Stomach (tissue), 9 donors: ENCODE results near the gene TTC33. TPM values are rescaled to one million over a fixed set of nuclear protein-coding genes. Genes with fewer than 3 reads are reported as not detected.
A peak's percentile ranks its signal among the peaks of the same experiment; 100 is the strongest.

Experiments
- DNase-seq, 2 donors: peaks; one replicate each; pipeline versions ENCODE4 v3.0.0 to v3.0.0-alpha.2; 2013 to 2019
- H3K27ac ChIP-seq, 5 donors: fragments of 200-600 bp in 4 of 5; sonication (generic) in 4 of 5; one replicate each; pipeline ENCODE4 v1.5.1; 2013 to 2019; ENCODE audit warnings: mild to moderate bottlenecking in 1 of 5, moderate library complexity in 1 of 5
- H3K27me3 ChIP-seq, 3 donors: fragments of 200-600 bp; sonication (generic); one replicate each; pipeline ENCODE4 v1.5.1; 2017 to 2019; ENCODE audit warnings: mixed run types in 1 of 3
- H3K36me3 ChIP-seq, 4 donors: fragments of 200-600 bp; sonication (generic); 1 replicate in 3 of 4; 2 replicates in 1 of 4; pipeline ENCODE4 v1.5.1; 2016 to 2019
- H3K4me1 ChIP-seq, 4 donors: fragments of 200-600 bp; sonication (generic); one replicate each; pipeline ENCODE4 v1.5.1; 2016 to 2019
- H3K4me3 ChIP-seq, 4 donors: fragments of 200-600 bp; sonication (generic) in 3 of 4; one replicate each; pipeline ENCODE4 v1.5.1; 2016 to 2019; ENCODE audit warnings: mild to moderate bottlenecking in 1 of 4
- H3K9me3 ChIP-seq, 4 donors: fragments of 200-600 bp; sonication (generic); one replicate each; pipeline ENCODE4 v1.5.1; 2016 to 2019
- EP300 ChIP-seq: sonication (generic); formaldehyde crosslinking; IDR thresholded peaks from one replicate; pipeline ENCODE4 v1.6.1; 2017; ENCODE audit warnings: antibody characterized with exemption
- POLR2A ChIP-seq, 4 donors: fragments of 450-650 bp; IDR thresholded peaks; one replicate each; pipeline ENCODE4 v1.6.1; 2016; ENCODE audit warnings: antibody characterized with exemption in 4 of 4, control low read depth in 2 of 4, mild to moderate bottlenecking in 1 of 4, moderate library complexity in 1 of 4
- POLR2AphosphoS5 ChIP-seq, 3 donors: sonication (generic); formaldehyde crosslinking; IDR thresholded peaks; one replicate each; pipeline ENCODE4 v1.6.1; 2016; ENCODE audit warnings: antibody characterized with exemption in 3 of 3
- WGBS, 5 donors: extraction: QIAGEN DNeasy Blood & Tissue Kit in 3 of 5; methylation state at CpG; one replicate each; pipeline versions ENCODE4 v1.1.5 to v1.1.7; 2013 to 2018; 5-methylcytosine and 5-hydroxymethylcytosine counted together
- intact Hi-C: fragments of 100-400 bp; cut with DNase I; formaldehyde crosslinking; loops from one replicate; pipeline ENCODE4 v1.15.1; 2023; ENCODE audit warnings: low total_unique reads
- polyA plus RNA-seq, 3 donors: library from polyadenylated mRNA; stranded (reverse); fragments of 200-250 nt; gene quantifications; one replicate each; pipeline ENCODE4 v1.2.3, GENCODE V29; 2013
- total RNA-seq, 5 donors: library from RNA; depleted of rRNA; stranded (reverse); fragments of >200 nt; gene quantifications; one replicate each; pipeline versions ENCODE4 v1.1.0 to v1.2.3, GENCODE V29; 2014 to 2016
- TF ChIP-seq, protein P1 (sequence below), 7 experiments: fragments of 450-650 bp in 4 of 7; fragments of 200-600 bp in 3 of 7; sonication (generic) in 3 of 7; IDR thresholded peaks; one replicate each; pipeline ENCODE4 v1.5.1; 2016 to 2019; ENCODE audit warnings: antibody characterized with exemption in 7 of 7, control low read depth in 2 of 7, mild to moderate bottlenecking in 1 of 7
- donor health status: healthy with polysubstance abuse.
- donor health status: Bipolar disorder and iron deficiency.
- donor health status: healthy.

The TTC33 gene
- total and polyA plus RNA-seq, 8 donors: 0.29 to 41.5 (median 7.3) TPM

DNA sequence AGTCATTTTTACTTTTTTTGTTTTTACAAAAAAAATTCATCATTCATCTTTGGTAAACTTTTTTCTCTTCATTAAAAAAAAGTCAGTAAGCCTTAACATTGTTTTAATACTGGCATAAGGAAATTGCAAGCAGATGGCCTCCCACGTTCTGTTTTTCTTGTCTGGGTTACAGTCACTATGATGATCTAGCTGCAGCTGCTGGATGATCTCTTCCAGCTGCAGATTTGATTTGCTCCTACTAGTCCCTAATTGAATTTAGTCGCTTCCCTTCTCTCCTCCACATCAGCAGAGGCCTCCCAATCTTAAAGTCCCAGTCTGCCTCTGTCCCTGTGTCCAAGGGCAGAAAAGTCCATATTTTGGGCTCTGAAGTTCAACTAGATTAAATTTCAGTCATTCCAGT, 182.8 kb downstream of the TTC33 start:
- H3K4me3 ChIP-seq: no peak overlapping the region
- no peaks in the 10 kb centered on the region for H3K27me3 ChIP-seq
- no peak for TF ChIP-seq EP300
- no peak for TF ChIP-seq POLR2A (IDR thresholded peaks at IDR 0.05)
- TF ChIP-seq POLR2AphosphoS5 (IDR thresholded peaks at IDR 0.05): peak in 1 of 3 donors; percentile 13
- TF ChIP-seq, protein P1, sequence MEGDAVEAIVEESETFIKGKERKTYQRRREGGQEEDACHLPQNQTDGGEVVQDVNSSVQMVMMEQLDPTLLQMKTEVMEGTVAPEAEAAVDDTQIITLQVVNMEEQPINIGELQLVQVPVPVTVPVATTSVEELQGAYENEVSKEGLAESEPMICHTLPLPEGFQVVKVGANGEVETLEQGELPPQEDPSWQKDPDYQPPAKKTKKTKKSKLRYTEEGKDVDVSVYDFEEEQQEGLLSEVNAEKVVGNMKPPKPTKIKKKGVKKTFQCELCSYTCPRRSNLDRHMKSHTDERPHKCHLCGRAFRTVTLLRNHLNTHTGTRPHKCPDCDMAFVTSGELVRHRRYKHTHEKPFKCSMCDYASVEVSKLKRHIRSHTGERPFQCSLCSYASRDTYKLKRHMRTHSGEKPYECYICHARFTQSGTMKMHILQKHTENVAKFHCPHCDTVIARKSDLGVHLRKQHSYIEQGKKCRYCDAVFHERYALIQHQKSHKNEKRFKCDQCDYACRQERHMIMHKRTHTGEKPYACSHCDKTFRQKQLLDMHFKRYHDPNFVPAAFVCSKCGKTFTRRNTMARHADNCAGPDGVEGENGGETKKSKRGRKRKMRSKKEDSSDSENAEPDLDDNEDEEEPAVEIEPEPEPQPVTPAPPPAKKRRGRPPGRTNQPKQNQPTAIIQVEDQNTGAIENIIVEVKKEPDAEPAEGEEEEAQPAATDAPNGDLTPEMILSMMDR (IDR thresholded peaks at IDR 0.05): no peak
- peak in 1 of 2 donors; percentile 65 for DNase-seq
- H3K4me1 ChIP-seq: no peaks in the 10 kb centered on the region
- intact Hi-C loops: no loop called here
- no peaks in the 10 kb centered on the region for H3K36me3 ChIP-seq
- H3K27ac ChIP-seq: peak overlapping the region in 1 of 5 donors; percentile 9
- 55 to 78% (median 74%) methylated on average over 2 of the region's 2 CpGs for WGBS, 5 donors
- no peaks in the 10 kb centered on the region for H3K9me3 ChIP-seq

DNA sequence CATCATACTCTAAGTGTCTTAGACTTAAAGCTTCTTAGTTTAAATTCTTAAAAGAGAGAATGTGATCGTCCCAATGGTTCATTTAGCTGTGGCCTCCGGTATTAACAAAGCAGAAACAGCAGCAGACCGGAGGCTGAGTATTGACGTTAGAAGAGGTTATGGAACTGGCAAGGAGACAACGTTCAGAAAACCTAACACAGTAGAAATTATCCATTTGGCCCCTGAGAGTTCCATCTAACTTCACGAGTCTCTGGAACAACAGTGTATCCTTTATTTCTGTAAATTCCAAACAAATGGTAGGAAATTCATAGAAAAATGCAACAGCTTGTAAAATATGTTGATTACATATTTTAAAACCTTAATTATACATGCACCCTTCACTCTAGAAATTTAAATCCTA, 183.4 kb downstream of the TTC33 start:
- no peaks in the 10 kb centered on the region for H3K27me3 ChIP-seq
- intact Hi-C loops: no loop called here
- DNase-seq: peak in 1 of 2 donors; percentile 25
- H3K36me3 ChIP-seq: no peaks in the 10 kb centered on the region
- H3K9me3 ChIP-seq: no peaks in the 10 kb centered on the region
- TF ChIP-seq POLR2AphosphoS5 (IDR thresholded peaks at IDR 0.05) (no peak), POLR2A (IDR thresholded peaks at IDR 0.05) (no peak), EP300 (no peak)
- TF ChIP-seq, protein P1 (IDR thresholded peaks at IDR 0.05): no peak
- no peak overlapping the region for H3K4me3 ChIP-seq
- no peaks in the 10 kb centered on the region for H3K4me1 ChIP-seq
- H3K27ac ChIP-seq: peak overlapping the region in 3 of 5 donors; percentile 9 to 48 (median 28)
- 63 to 78% (median 77%) methylated on average over 6 of the region's 6 CpGs for WGBS, 5 donors

DNA sequence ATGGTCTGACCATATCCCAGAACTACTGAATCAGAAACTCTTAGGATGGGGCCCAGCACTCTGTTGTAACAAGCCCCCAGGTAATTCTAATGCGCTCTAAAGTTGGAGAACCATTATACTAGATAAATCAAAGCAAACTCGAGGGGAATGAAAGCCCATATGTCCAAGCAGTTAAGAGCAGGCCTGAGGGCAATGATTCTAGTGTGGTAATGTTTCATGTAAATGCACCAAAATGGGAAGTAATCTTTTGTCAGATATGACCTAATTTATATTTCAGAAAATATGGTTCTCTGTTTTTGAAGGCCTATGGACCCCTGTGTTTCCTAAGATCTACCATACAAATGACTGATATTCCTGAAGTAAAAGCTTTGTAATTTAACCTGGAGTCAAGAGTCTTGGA, 184.0 kb downstream of the TTC33 start:
- intact Hi-C loops: no loop called here
- Histone ChIP-seq H3K9me3 (no peaks in the 10 kb centered on the region), H3K4me1 (no peaks in the 10 kb centered on the region), H3K4me3 (no peak overlapping the region), H3K27ac (peak overlapping the region in 2 of 5 donors; percentile 28 to 48), H3K36me3 (no peaks in the 10 kb centered on the region), H3K27me3 (no peaks in the 10 kb centered on the region)
- no peak for TF ChIP-seq POLR2A (IDR thresholded peaks at IDR 0.05)
- TF ChIP-seq, protein P1 (IDR thresholded peaks at IDR 0.05): no peak
- no peak for TF ChIP-seq EP300
- no peak for TF ChIP-seq POLR2AphosphoS5 (IDR thresholded peaks at IDR 0.05)
- DNase-seq: no peak
- 87 to 93% (median 88%) methylated on average over 2 of the region's 2 CpGs for WGBS, 5 donors

DNA sequence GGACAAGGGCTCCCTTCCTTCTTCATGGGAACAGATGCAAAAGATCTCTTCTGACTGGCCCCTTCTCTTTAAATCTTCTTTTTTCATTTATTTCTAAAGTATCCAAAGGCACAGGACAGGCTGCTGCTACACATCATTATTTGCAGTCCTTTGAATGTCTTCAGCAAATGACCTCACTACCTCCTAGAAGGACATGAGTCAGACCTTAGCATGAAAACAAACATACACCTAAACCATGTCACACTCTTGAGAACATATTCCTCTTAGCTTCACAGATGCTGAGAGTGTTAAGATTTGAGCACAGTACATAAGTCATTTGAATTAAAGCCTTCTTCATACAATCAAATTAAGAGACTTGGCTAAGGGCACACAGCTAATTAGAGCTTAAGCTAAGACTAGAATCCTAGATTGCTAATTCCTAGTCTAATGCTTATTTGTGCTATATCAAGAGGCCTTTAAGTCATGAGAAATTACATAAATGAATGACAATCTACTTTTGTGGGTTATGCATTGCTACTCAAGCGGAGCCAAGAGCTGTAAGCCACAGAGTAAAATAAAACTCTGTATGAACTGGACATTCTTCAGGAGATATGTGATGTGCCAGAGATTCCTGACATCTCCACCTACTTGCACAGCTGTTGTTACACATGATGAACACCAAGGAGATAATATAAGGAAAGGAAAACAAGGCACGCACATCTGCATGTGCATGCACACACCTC, 185.2 kb downstream of the TTC33 start:
- Histone ChIP-seq H3K4me3 (no peak overlapping the region), H3K27me3 (no peaks in the 10 kb centered on the region), H3K27ac (peak overlapping the region in 1 of 5 donors; percentile 48), H3K4me1 (no peaks in the 10 kb centered on the region), H3K36me3 (no peaks in the 10 kb centered on the region), H3K9me3 (no peaks in the 10 kb centered on the region)
- TF ChIP-seq POLR2AphosphoS5 (IDR thresholded peaks at IDR 0.05) (no peak), EP300 (no peak), POLR2A (IDR thresholded peaks at IDR 0.05) (no peak)
- TF ChIP-seq, protein P1 (IDR thresholded peaks at IDR 0.05): no peak
- 88 to 99% (median 98%) methylated on average over 2 of the region's 2 CpGs for WGBS, 5 donors
- DNase-seq: no peak
- intact Hi-C loops: no loop called here
